Stimulated activated CD8-positive, alpha-beta memory T cell treated with anti-CD3 and anti-CD28 coated beads, Interleukin-12 subunit alpha, Interleukin-12 subunit beta, amount 100 ng/mL, for 24 hours (primary cell): ENCODE results near the gene APBA1.

Source experiments
- DNase-seq: peaks from one replicate; pipeline ENCODE4 v3.0.0-alpha.2; 2020; ENCODE audit errors: extremely low read depth

APBA1 gene

DNA sequence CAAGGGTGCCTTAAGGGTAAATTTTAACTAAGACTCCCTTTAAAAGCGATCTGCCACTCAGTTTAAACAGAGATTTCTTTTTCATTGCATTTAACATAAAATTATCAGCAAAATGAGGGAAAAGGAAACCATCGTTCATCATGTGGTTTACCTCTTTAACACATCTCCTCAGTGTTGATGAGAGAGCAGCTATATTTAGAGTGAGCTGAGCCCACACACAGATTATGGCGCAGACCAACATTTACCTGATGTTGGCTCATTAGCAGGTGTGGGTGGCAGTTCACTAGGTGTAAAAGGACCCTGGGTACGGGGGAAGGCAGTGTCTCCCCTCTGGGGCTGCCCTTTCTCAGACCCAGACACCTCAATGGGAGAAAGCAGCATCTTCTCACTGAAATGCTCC is 197.3 kb downstream of the APBA1 start:
- no peak for DNase-seq

GRCh38 chr9:69472101-69472620 is 200.0 kb downstream of the APBA1 start:
- DNase-seq: no peak

DNA sequence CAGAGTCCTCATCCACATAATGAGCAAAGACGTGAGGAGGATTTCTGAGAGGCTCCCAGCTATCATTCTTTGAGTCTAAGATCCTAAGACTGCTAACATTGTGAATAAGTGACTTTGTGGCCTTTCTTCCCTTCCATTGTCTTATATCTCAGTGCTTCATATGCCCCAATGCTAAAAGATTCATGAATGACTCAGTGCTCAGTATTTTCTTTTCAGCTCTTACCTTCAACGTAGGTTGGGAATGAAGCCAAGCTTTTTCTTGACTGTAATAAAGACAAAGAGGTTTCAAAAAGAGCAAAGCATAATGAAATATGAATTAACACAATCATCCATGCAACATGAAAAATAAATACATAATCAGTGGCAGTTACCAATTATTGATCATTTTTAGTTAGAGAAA is 200.7 kb downstream of the APBA1 start:
- DNase-seq: no peak

DNA sequence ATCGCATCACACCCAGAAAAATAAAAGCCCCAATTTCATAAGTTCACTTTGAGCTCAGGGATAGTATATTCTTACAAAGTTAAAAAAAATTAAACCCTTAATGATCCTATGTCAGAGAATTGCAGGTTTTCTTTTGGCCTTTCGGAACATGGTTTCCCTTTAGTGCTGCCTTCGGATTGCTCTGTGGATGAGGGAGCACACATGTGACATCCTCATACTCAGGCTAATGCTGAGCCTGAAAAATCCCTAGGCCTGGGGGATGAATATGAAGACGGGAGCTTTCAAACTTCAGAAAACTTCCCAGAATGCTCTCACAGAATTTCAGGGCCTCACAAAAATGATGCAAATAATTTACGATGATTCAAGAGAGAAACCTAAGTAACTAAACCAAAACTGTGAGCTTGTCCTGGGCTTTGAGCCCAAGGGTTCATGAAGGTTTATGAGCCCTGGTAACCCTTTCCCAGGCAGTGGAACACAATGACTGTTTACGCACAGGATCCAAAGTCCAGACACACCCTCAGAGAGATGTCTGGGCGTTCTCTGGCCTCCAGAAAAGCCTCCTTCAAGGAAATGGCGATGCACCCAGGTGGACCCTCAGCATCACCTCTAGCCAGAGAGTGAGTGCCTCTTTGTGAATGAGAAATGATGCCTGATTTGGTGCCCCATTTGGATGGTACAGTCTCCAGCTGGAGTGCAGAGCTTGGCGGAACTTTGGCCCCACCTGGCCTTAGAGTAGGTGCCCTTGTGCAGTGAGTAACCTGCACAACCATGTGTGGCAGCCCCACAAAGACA is 201.8 kb downstream of the APBA1 start:
- no peak for DNase-seq

DNA sequence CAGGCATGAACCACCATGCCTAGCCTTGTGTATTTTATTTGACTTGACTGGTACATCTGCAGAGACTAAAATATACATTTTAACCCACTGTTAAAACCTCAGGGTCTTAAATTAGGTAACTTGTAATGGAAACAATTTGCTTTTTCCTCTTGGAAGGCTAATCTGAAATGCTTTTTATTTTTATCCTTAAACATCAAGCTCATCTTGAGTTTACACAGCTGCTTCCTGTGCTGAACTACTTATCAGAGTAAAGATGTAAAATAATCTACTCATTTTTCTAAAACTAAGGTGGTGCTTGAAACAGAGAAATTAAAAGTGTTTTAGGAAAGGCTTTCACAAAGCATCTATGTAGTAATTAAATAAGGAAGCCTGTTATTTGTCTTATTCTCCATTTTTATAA is 203.0 kb downstream of the APBA1 start:
- DNase-seq: no peak

GRCh38 chr9:69468380-69468779 is 203.8 kb downstream of the APBA1 start:
- no peak for DNase-seq

GRCh38 chr9:69466151-69466550 is 206.0 kb downstream of the APBA1 start:
- DNase-seq: no peak

DNA sequence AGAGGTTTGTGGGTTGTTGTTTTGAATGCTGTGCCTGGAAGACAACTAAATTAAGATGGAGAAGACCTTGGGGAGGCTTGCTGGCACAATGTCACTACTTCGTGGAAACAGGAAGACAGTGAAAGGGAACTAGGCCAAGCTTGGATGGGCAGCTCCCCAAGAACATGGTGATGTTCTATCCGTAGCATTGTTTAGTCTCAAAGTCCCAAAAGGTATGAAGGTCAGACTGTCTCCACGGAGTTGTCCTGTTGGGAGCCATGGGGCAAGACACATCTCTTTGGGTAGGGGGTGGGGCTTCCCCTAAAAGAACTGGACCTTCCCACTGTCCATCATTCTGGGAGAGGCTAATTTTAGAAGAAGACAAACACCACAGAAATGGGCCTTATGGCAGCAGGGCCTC is 206.7 kb downstream of the APBA1 start:
- DNase-seq: no peak

- no peak for DNase-seq
Measured at GRCh38 chr9:69463497-69464068, 208.6 kb downstream of the APBA1 start.

DNA sequence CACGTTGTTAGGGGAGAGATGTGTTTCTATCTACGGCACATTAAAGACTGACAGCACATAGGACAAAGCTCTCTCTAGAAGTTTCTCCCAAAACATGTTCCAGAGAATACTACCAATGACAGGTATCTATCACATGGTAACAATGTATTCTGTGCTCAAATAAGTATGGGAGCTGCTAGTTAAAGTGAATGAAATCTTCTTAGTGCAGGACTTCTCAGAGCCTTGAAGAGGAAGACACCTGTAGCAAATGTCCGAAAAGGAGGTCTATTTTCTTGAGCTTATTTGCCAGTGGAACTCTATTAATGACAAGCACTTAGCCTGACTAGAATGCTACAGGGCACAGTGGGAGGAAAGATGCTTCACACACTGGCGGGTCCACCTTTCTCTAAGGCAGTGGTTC is 209.8 kb downstream of the APBA1 start:
- no peak for DNase-seq

GRCh38 chr9:69461103-69461887 is 210.9 kb downstream of the APBA1 start:
- no peak for DNase-seq

DNA sequence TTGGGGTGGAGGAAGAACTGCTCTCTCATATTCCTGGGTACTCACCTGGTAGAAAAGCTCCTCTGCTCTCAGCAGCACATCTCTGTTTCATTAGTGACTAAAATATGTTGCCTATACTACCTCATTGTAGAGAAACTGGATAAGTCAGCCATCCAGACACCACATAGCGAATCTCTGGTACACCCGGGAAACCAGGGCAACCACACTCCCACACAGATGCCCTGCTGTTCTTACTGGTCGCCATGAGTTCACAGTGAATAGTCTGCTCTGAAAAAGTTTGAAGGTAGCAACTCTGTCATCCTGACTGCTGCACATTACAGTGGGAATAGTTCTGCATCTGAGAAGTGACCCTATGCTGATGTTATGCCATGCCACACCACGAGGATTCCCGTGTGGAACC is 212.2 kb downstream of the APBA1 start:
- no peak for DNase-seq

DNA sequence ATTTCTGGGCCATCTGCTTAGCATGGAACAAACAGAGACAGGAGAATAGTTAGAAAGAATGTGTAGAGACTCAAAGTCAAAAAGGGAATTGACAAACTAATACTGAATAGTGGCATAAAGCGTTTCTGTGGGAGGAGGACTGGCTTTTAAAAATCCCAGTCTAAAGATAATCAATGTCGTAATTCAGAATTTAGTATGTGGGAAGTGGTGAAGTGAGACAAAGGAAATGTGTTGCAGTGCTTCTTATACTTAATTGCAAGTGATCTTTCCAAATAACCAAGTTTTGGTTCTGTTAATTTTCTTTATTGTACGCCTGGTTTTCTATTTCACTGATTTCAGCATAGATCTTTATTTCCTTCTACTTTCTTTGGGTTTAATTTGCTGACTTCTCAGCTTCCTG is 214.0 kb downstream of the APBA1 start:
- no peak for DNase-seq

GRCh38 chr9:69456201-69456600 is 216.0 kb downstream of the APBA1 start:
- DNase-seq: no peak

DNA sequence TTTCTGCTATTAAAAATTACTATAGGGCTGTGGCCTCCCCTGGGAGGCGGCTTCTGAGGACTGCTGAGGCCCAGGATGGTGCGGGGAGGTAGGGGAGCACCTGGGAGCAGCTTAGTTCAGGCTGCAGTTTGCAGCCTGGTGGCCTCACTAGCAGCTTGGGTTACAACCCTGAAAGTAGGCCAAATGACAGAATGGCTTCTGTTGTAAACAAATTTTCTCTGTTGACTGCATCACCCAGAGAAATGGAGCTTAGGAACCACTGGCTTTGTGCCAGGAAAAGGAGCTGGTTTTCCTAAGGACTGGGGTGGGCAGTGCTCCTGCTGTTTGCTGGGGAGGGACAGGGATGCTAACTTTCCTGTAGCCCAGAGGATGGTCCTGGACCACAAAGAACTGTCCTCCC is 216.9 kb downstream of the APBA1 start:
- no peak for DNase-seq

DNA sequence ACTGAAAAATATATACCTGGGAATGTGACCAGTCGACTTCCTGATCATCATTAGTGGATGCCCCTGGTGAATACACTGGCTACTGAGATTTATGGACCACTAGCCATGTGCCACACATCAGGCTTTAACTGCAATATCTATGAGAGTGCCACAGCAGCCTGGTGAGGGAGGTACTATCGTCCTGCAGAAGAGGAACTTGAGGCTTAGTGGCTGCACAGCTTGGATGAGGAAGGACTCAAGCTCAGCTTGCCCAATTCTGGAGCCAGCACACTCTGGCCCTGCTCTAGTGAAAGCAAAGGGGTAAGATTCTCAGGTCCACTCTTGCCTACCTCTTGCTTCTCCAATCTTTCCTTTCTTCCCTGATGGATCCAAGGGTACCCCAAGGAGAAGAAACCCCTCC is 217.8 kb downstream of the APBA1 start:
- no peak for DNase-seq

GRCh38 chr9:69453746-69454145 is 218.4 kb downstream of the APBA1 start:
- no peak for DNase-seq

DNA sequence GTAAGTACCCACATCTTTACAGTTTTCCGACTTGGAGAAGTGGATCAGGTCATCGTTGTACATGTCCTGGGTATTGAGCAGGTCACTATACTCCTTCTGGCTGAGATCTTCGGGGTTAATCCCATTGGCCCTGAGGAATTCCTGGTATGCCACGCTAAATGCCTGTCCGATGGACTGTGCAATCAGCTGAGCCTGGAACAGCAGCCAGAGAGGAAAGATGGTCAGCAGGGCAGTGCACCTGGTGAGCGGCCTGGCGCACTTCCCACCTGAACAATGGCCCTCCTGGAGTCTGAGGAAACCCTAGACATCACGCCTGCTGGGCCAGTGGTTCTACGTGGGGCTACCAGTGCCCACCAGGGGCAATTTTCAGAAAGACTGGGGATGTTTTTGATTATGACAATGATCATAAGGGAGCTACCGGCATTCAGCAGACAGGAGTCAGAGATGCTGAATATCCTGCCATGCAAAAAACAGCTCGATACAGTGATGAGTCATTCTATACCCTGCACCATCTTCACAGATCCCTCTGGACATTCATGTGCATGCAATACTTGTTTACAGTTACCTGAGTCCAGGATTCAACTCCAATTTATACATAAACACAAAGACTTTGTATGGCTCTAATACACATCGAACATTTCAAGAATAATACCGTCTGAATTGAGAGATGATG is 219.9 kb downstream of the APBA1 start:
- DNase-seq: no peak

GRCh38 chr9:69446496-69446895 is 225.7 kb downstream of the APBA1 start:
- no peak for DNase-seq

GRCh38 chr9:69445251-69445650 is 226.9 kb downstream of the APBA1 start:
- no peak for DNase-seq

GRCh38 chr9:69444791-69445190 is 227.4 kb downstream of the APBA1 start:
- no peak for DNase-seq

DNA sequence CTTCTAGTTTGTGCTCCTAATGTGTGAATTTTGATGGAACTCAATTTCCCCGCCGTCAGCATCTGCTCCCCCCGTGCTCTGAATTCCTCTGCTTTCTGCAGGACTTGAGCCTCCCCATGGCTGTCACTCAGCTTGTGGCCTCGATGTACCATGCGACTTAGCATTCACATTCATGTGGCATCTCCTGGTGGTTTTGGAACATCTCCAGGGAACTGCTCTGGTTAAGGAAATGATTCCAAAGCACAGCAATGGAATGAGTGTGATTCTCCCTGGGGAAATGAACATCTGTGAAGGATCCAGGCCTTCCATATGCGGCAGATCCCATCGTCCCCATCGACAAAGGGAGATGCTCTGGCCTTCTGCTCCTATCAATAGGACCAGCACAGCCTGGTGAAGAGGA is 228.2 kb downstream of the APBA1 start:
- DNase-seq: no peak
